H1 (cell line): ENCODE measurements around the gene AVPR2. TPM values are rescaled to one million over a fixed set of nuclear protein-coding genes. Genes with fewer than 3 reads are reported as not detected.

ENCODE experiments used
- CTCF ChIA-PET: fragments of 300-600 bp; sonication (Branson Sonifier 250); formaldehyde crosslinking; loops from one replicate; lab custom pipeline; 2021; ENCODE audit not compliant: partially characterized antibody; lab: Charles Lee
- POLR2A ChIA-PET: fragments of 300-600 bp; sonication (Branson Sonifier 250); formaldehyde crosslinking; loops from one replicate; lab custom pipeline; 2021; ENCODE audit warnings: inconsistent platforms; ENCODE audit not compliant: partially characterized antibody; lab: Charles Lee
- DNase-seq, 2 experiments: peaks; one replicate each; pipeline versions ENCODE4 v3.0.0 to v3.0.0-alpha.2; 2010 to 2022; ENCODE audit warnings: low spot score in 2 of 2, low read depth in 1 of 2, mixed read lengths in 1 of 2
- FAIRE-seq: peaks from 2 replicates; lab custom pipeline; 2011; peaks lifted over from hg19 to GRCh38; lab: Jason Lieb, UNC
- H2AFZ ChIP-seq: 2 replicates; pipeline ENCODE4 v1.8.1; 2012; ENCODE audit warnings: low read length, inconsistent platforms
- H2AK5ac ChIP-seq: 2 replicates; pipeline ENCODE4 v1.6.1; 2013; ENCODE audit warnings: low read depth, low read length
- H2BK120ac ChIP-seq: replicated peaks from 2 replicates; pipeline ENCODE3; 2013; ENCODE audit warnings: low read depth, low read length, inconsistent platforms
- H2BK12ac ChIP-seq: 2 replicates; pipeline ENCODE4 v1.6.1; 2013; ENCODE audit warnings: low read depth, low read length
- H2BK15ac ChIP-seq: 2 replicates; pipeline ENCODE4 v1.6.1; 2013; ENCODE audit warnings: low read length
- H2BK20ac ChIP-seq: 2 replicates; pipeline ENCODE4 v1.6.1; 2013; ENCODE audit warnings: low read length
- H2BK5ac ChIP-seq: 2 replicates; pipeline ENCODE4 v1.6.1; 2013; ENCODE audit warnings: low read depth, low read length
- H3K14ac ChIP-seq: 2 replicates; pipeline ENCODE4 v1.6.1; 2013; ENCODE audit warnings: inconsistent platforms; ENCODE audit not compliant: insufficient read length
- H3K18ac ChIP-seq: 2 replicates; pipeline ENCODE4 v1.6.1; 2013; ENCODE audit warnings: low read length; ENCODE audit errors: extremely low read depth
- H3K23ac ChIP-seq: 2 replicates; pipeline ENCODE4 v1.6.1; 2013; ENCODE audit warnings: inconsistent platforms; ENCODE audit not compliant: insufficient read length
- H3K23me2 ChIP-seq: 2 replicates; pipeline ENCODE4 v1.6.1; 2013; ENCODE audit warnings: low read depth, low read length
- H3K27ac ChIP-seq: 2 replicates; pipeline ENCODE4 v1.6.1; 2011; ENCODE audit warnings: low read depth, low read length, inconsistent platforms
- H3K27me3 ChIP-seq, 4 experiments: replicated peaks in 1 of 4; 1 replicate in 1 of 4; 2 replicates in 3 of 4; pipeline versions ENCODE4 v1.6.1 to v1.8.1; 2011 to 2013; ENCODE audit warnings: low read length in 3 of 4, mild to moderate bottlenecking in 3 of 4, inconsistent platforms in 2 of 4, mixed read lengths in 2 of 4, moderate library complexity in 1 of 4; ENCODE audit not compliant: control insufficient read depth in 3 of 4, insufficient read depth in 3 of 4; ENCODE audit errors: extremely low read depth in 1 of 4
- H3K36me3 ChIP-seq, 4 experiments: 2 replicates each; pipeline versions ENCODE4 v1.6.1 to v1.8.1; 2011 to 2013; ENCODE audit warnings: mild to moderate bottlenecking in 4 of 4, low read length in 3 of 4, moderate library complexity in 2 of 4, control low read depth in 1 of 4, inconsistent platforms in 1 of 4; ENCODE audit not compliant: insufficient read depth in 4 of 4, control insufficient read depth in 2 of 4
- H3K4ac ChIP-seq: replicated peaks from 2 replicates; pipeline ENCODE3; 2013; ENCODE audit warnings: low read length, low read depth, mixed read lengths, inconsistent platforms; ENCODE audit not compliant: insufficient read length
- H3K4me1 ChIP-seq, 4 experiments: replicated peaks in 1 of 4; 1 replicate in 1 of 4; 2 replicates in 3 of 4; pipeline versions ENCODE4 v1.6.1 to v1.8.1; 2011 to 2013; ENCODE audit warnings: low read length in 3 of 4, inconsistent platforms in 2 of 4, mixed read lengths in 1 of 4; ENCODE audit not compliant: insufficient read depth in 4 of 4, control insufficient read depth in 3 of 4
- H3K4me2 ChIP-seq, 2 experiments: 2 replicates each; pipeline versions ENCODE4 v1.6.1 to v1.8.1; 2011 to 2013; ENCODE audit warnings: low read depth in 2 of 2, low read length in 2 of 2, control low read depth in 1 of 2, inconsistent platforms in 1 of 2, mild to moderate bottlenecking in 1 of 2; ENCODE audit not compliant: insufficient read depth in 1 of 2
- H3K4me3 ChIP-seq, 4 experiments: fragments of 200-600, 300-600 bp in 1 of 4; sonication (generic), shearing (Covaris generic), sonication (Bioruptor Twin) in 1 of 4; 2 replicates each; pipeline versions ENCODE4 v1.5.1 to v1.8.1; 2011 to 2016; ENCODE audit warnings: low read length in 4 of 4, low read depth in 3 of 4, control low read depth in 2 of 4, inconsistent platforms in 2 of 4, mild to moderate bottlenecking in 2 of 4, mixed read lengths in 1 of 4, moderate library complexity in 1 of 4; ENCODE audit not compliant: insufficient read depth in 2 of 4; ENCODE audit errors: extremely low read depth in 1 of 4
- H3K56ac ChIP-seq: replicated peaks from 2 replicates; pipeline ENCODE3; 2013; ENCODE audit warnings: low read depth, mild to moderate bottlenecking, mixed read lengths, low read length, inconsistent platforms; ENCODE audit not compliant: insufficient read length
- H3K79me1 ChIP-seq: 2 replicates; pipeline ENCODE4 v1.6.1; 2013; ENCODE audit warnings: low read depth, low read length, control low read depth
- H3K79me2 ChIP-seq, 2 experiments: 2 replicates each; pipeline versions ENCODE4 v1.6.1 to v1.8.1; 2012 to 2013; ENCODE audit warnings: low read length in 2 of 2, mild to moderate bottlenecking in 2 of 2, inconsistent platforms in 1 of 2; ENCODE audit not compliant: insufficient read depth in 2 of 2, control insufficient read depth in 1 of 2
- H3K9ac ChIP-seq, 4 experiments: replicated peaks in 1 of 4; 1 replicate in 1 of 4; 2 replicates in 3 of 4; pipeline versions ENCODE4 v1.6.1 to v1.8.1; 2011 to 2013; ENCODE audit warnings: low read depth in 3 of 4, low read length in 3 of 4, control low read depth in 2 of 4, mild to moderate bottlenecking in 2 of 4, moderate library complexity in 2 of 4, inconsistent platforms in 1 of 4; ENCODE audit errors: extremely low read depth in 1 of 4
- H3K9me3 ChIP-seq, 2 experiments: 2 replicates each; pipeline versions ENCODE4 v1.6.1 to v1.8.1; 2012 to 2013; ENCODE audit warnings: mild to moderate bottlenecking in 2 of 2, moderate library complexity in 2 of 2, control low read depth in 1 of 2, inconsistent platforms in 1 of 2, low read depth in 1 of 2, low read length in 1 of 2, mixed read lengths in 1 of 2; ENCODE audit not compliant: insufficient read depth in 2 of 2
- H4K20me1 ChIP-seq, 2 experiments: replicated peaks in 1 of 2; 2 replicates each; pipeline versions ENCODE3 to v1.8.1; 2011 to 2013; ENCODE audit warnings: inconsistent platforms in 2 of 2, low read length in 2 of 2, mild to moderate bottlenecking in 1 of 2; ENCODE audit not compliant: insufficient read depth in 2 of 2, control insufficient read depth in 1 of 2
- H4K5ac ChIP-seq: 2 replicates; pipeline ENCODE4 v1.6.1; 2013; ENCODE audit warnings: low read length, low read depth, mixed read lengths, inconsistent platforms; ENCODE audit not compliant: insufficient read length
- H4K8ac ChIP-seq: 2 replicates; pipeline ENCODE4 v1.8.0; 2013; ENCODE audit warnings: mild to moderate bottlenecking, moderate library complexity, low read length, inconsistent platforms; ENCODE audit not compliant: insufficient read depth; ENCODE audit errors: extremely low read depth
- H4K91ac ChIP-seq: replicated peaks from 2 replicates; pipeline ENCODE3; 2013; ENCODE audit warnings: low read length, mixed read lengths, inconsistent platforms; ENCODE audit not compliant: insufficient read length
- CBX8 ChIP-seq: fragments of 300-800, 300-1000 bp; sonication (generic); IDR thresholded peaks from 2 replicates; pipeline ENCODE4 v1.7.1; 2016; ENCODE audit warnings: low read depth, low read length, borderline replicate concordance
- CHD2 ChIP-seq: IDR thresholded peaks from 2 replicates; pipeline ENCODE4 v1.6.1; 2012; ENCODE audit warnings: low read length, improper control_type of control experiment
- FOSL1 ChIP-seq: IDR thresholded peaks from 2 replicates; pipeline ENCODE4 v1.6.1; 2011; ENCODE audit warnings: mild to moderate bottlenecking, low read depth, low read length, moderate library complexity; ENCODE audit not compliant: insufficient read depth
- JUN ChIP-seq: IDR thresholded peaks from 2 replicates; pipeline ENCODE4 v1.6.1; 2011; ENCODE audit warnings: low read depth, mild to moderate bottlenecking, improper control_type of control experiment, low read length
- NANOG ChIP-seq: IDR thresholded peaks from 2 replicates; pipeline ENCODE4 v1.6.1; 2011; ENCODE audit warnings: low read length, low read depth, mild to moderate bottlenecking, inconsistent platforms; ENCODE audit not compliant: insufficient read depth, poor library complexity, severe bottlenecking
- RAD21 ChIP-seq, 2 experiments: IDR thresholded peaks in 1 of 2; conservative IDR thresholded peaks in 1 of 2; 2 replicates each; pipeline ENCODE4 v1.6.1; 2011; ENCODE audit warnings: low read depth in 2 of 2, low read length in 2 of 2, improper control_type of control experiment in 1 of 2, inconsistent platforms in 1 of 2, mild to moderate bottlenecking in 1 of 2, moderate library complexity in 1 of 2
- SIX5 ChIP-seq: IDR thresholded peaks from 2 replicates; pipeline ENCODE4 v1.6.1; 2011; ENCODE audit warnings: mild to moderate bottlenecking, low read depth, low read length
- SP4 ChIP-seq: IDR thresholded peaks from 2 replicates; pipeline ENCODE4 v1.6.1; 2012; ENCODE audit warnings: low read length, inconsistent platforms
- SRF ChIP-seq: IDR thresholded peaks from 2 replicates; pipeline ENCODE4 v1.6.1; 2011; ENCODE audit warnings: mild to moderate bottlenecking, low read depth, low read length, moderate library complexity
- SUZ12 ChIP-seq: fragments of 200-600 bp; sonication (generic); IDR thresholded peaks from 2 replicates; pipeline ENCODE4 v1.6.1; 2012; ENCODE audit warnings: mild to moderate bottlenecking, inconsistent platforms, low read length, moderate library complexity, mixed read lengths
- WGBS, 2 experiments: shearing (Covaris generic) in 1 of 2; methylation state at CpG; one replicate each; pipeline versions ENCODE4 v1.1.6 to v1.1.7; 2013 to 2015; ENCODE audit warnings: low lambda C conversion rate in 2 of 2, mixed read lengths in 2 of 2, inconsistent platforms in 1 of 2, low coverage in 1 of 2, missing lambda C conversion rate in 1 of 2; ENCODE audit not compliant: insufficient replicate concordance in 2 of 2, insufficient coverage in 1 of 2, insufficient read length in 1 of 2; ENCODE audit errors: extremely low coverage in 1 of 2, missing lambda C conversion rate in 1 of 2; 5-methylcytosine and 5-hydroxymethylcytosine counted together
- polyA plus RNA-seq, 7 experiments: library from polyadenylated mRNA; depleted of rRNA in 3 of 7; stranded (reverse) in 5 of 7; unstranded in 2 of 7; fragments of >200 nt in 5 of 7; fragments of 200-250 nt in 2 of 7; gene quantifications; 1 replicate in 5 of 7; 2 replicates in 1 of 7; 4 replicates in 1 of 7; pipeline versions ENCODE4 v1.2.1 to v1.2.3, GENCODE V29; 2011 to 2013; ENCODE audit warnings: missing spikeins in 2 of 7, mixed read lengths in 2 of 7
- total RNA-seq: library from RNA; stranded (reverse); fragmentation: NEBNext Ultra II Directional; extraction: Animal tissue kit (Norgen Biotek cat#: 25700); gene quantifications from 2 replicates; pipeline ENCODE4 v1.2.1, GENCODE V29; 2021
- TF ChIP-seq, protein P1 (sequence below): IDR thresholded peaks from 2 replicates; pipeline ENCODE4 v1.6.1; 2012; ENCODE audit warnings: inconsistent platforms
- TF ChIP-seq, protein P2 (sequence below): IDR thresholded peaks from 2 replicates; pipeline ENCODE4 v1.6.1; 2011; ENCODE audit warnings: low read length, improper control_type of control experiment

Gene AVPR2
- total and polyA plus RNA-seq, 2 of the 8 experiments (the other 6 are each of a cell fraction or from before 2014, with no cell fraction given): 0.09 TPM; not detected in 1

DNA sequence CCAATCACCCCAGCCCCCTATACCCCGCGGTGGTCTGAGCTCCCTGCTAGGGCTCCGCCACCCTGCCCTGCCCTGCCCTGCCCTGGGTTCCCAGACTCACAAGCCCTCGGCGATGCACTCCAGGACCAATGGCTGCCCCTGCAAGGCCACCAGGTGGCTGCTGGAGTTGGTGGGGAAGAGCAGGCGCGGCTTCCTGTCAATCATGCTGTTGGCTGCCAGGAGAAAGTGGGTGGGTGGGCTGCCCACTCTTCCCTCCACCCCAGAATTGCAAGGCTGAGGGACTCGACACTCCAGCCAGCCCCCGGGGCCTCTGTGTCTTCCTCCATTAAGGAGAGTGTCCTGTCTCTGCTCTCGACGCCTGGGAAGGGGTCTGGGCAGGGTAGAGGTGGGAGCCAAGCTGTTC lies 34.2 kb upstream of the AVPR2 start:
- Histone ChIP-seq H3K79me2 (no peaks in the 10 kb centered on the region), H3K4me1 (peaks cover 0 to 10% (median 2%) of the 10 kb centered on the region in 4 experiments; a peak in 5 of 7 replicates), H2BK120ac (no peak overlapping the region), H3K79me1 (no peaks in the 10 kb centered on the region), H3K4me3 (no peak overlapping the region), H3K4ac (no peak overlapping the region), H3K9ac (no peak overlapping the region), H2AK5ac (no peak overlapping the region), H3K23ac (no peak overlapping the region), H3K23me2 (no peaks in the 10 kb centered on the region), H2BK20ac (no peak overlapping the region), H2AFZ (no peak overlapping the region), H3K27ac (no peak overlapping the region), H4K8ac (no peak overlapping the region), H4K20me1 (peaks cover 2 to 9% of the 10 kb centered on the region in 2 experiments), H3K9me3 (no peaks in the 10 kb centered on the region), H4K5ac (no peak overlapping the region), H3K18ac (no peak overlapping the region), H2BK12ac (no peak overlapping the region), H3K36me3 (peaks cover 0 to 18% (median under 1%) of the 10 kb centered on the region in 4 experiments; a peak in 1 of 8 replicates), H3K27me3 (no peaks in the 10 kb centered on the region; a peak in 1 of 7 replicates), H3K14ac (no peak overlapping the region), H2BK5ac (no peak overlapping the region), H3K4me2 (no peak overlapping the region), H2BK15ac (no peak overlapping the region), H3K56ac (no peak overlapping the region), H4K91ac (no peak overlapping the region)
- WGBS, 2 experiments: 100% methylated on average over 5 of the region's 11 CpGs; no CpG with 5 or more reads in 1 of the 2 experiments
- ChIA-PET CTCF (interaction anchor here (0.7 to 1.5 kb wide), 2 partner anchors 14 to 41 kb away, joined by 3 read pairs; no protein-coding TSS in a partner anchor), POLR2A (no interaction called here)
- FAIRE-seq: no peak
- DNase-seq: no peak
- no peak for TF ChIP-seq JUN
- TF ChIP-seq, protein P1, sequence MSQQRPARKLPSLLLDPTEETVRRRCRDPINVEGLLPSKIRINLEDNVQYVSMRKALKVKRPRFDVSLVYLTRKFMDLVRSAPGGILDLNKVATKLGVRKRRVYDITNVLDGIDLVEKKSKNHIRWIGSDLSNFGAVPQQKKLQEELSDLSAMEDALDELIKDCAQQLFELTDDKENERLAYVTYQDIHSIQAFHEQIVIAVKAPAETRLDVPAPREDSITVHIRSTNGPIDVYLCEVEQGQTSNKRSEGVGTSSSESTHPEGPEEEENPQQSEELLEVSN: no peak
- no peak for TF ChIP-seq FOSL1
- TF ChIP-seq CHD2: no peak
- TF ChIP-seq SIX5: no peak
- TF ChIP-seq NANOG: no peak
- TF ChIP-seq CBX8: no peak
- no peak for TF ChIP-seq SRF
- no peak for TF ChIP-seq SUZ12
- no peak for TF ChIP-seq SP4
- TF ChIP-seq RAD21 (IDR thresholded peaks at IDR 0.05 in 1 of 2, conservative IDR thresholded peaks at IDR 0.05 in 1 of 2; ENCODE audit: low read depth in 2 of 2, low read length in 2 of 2): no peak
- TF ChIP-seq, protein P2, sequence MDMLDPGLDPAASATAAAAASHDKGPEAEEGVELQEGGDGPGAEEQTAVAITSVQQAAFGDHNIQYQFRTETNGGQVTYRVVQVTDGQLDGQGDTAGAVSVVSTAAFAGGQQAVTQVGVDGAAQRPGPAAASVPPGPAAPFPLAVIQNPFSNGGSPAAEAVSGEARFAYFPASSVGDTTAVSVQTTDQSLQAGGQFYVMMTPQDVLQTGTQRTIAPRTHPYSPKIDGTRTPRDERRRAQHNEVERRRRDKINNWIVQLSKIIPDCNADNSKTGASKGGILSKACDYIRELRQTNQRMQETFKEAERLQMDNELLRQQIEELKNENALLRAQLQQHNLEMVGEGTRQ: no peak
